HG02870 (cell line): ENCODE results near the gene PIWIL4.
"Not testable (repeated sequence)": the region's sequence is repeated elsewhere in the genome, so short reads cannot be mapped to it uniquely, and the experiment has no call there.

Source experiments
- ATAC-seq: cut with Tn5 transposase; IDR thresholded peaks from one replicate; pipeline ENCODE4 v1.9.1; 2021; ENCODE audit warnings: mild to moderate bottlenecking, moderate library complexity; ENCODE audit not compliant: unreplicated experiment

Gene PIWIL4

GRCh38 chr11:94632356-94632755 is 65.2 kb downstream of the PIWIL4 start:
- no peak for ATAC-seq

GRCh38 chr11:94635072-94635471 is 67.9 kb downstream of the PIWIL4 start:
- ATAC-seq: no peak

GRCh38 chr11:94636388-94636949 is 69.3 kb downstream of the PIWIL4 start:
- ATAC-seq: no peak

- ATAC-seq: no peak
Observed at GRCh38 chr11:94638301-94638901, 71.2 kb downstream of the PIWIL4 start.

GRCh38 chr11:94638902-94639373 is 71.8 kb downstream of the PIWIL4 start:
- ATAC-seq: no peak

GRCh38 chr11:94639901-94640721 is 72.9 kb downstream of the PIWIL4 start:
- no peak for ATAC-seq

- no peak for ATAC-seq
Observed at GRCh38 chr11:94641167-94641761, 74.1 kb downstream of the PIWIL4 start.

GRCh38 chr11:94643186-94643585 is 76.0 kb downstream of the PIWIL4 start:
- not testable (repeated sequence) for ATAC-seq

GRCh38 chr11:94647926-94648325 is 80.8 kb downstream of the PIWIL4 start:
- ATAC-seq: no peak

GRCh38 chr11:94648789-94649188 is 81.6 kb downstream of the PIWIL4 start:
- no peak for ATAC-seq

- no peak for ATAC-seq
Observed at GRCh38 chr11:94649254-94649653, 82.1 kb downstream of the PIWIL4 start.

- ATAC-seq: no peak
Observed at GRCh38 chr11:94649964-94650623, 82.9 kb downstream of the PIWIL4 start.

GRCh38 chr11:94650756-94651155 is 83.6 kb downstream of the PIWIL4 start:
- ATAC-seq: no peak

GRCh38 chr11:94652735-94653284 is 85.6 kb downstream of the PIWIL4 start:
- ATAC-seq: no peak

- ATAC-seq: no peak
Observed at GRCh38 chr11:94653561-94653960, 86.4 kb downstream of the PIWIL4 start.

- ATAC-seq: no peak
Observed at GRCh38 chr11:94654201-94654600, 87.0 kb downstream of the PIWIL4 start.

GRCh38 chr11:94655291-94655690 is 88.1 kb downstream of the PIWIL4 start:
- ATAC-seq: no peak

- ATAC-seq: no peak
Observed at GRCh38 chr11:94655956-94656355, 88.8 kb downstream of the PIWIL4 start.

- ATAC-seq: no peak
Observed at GRCh38 chr11:94656968-94657367, 89.8 kb downstream of the PIWIL4 start.

- ATAC-seq: no peak
Observed at GRCh38 chr11:94657629-94658028, 90.5 kb downstream of the PIWIL4 start.

GRCh38 chr11:94658386-94658785 is 91.2 kb downstream of the PIWIL4 start:
- no peak for ATAC-seq
